Right renal pelvis (tissue), 4 donors: Measurements from ENCODE around the gene TMEM63B. TPM values are rescaled to one million over a fixed set of nuclear protein-coding genes. Genes with fewer than 3 reads are reported as not detected.

Experiments
- polyA plus RNA-seq, 4 donors: library from polyadenylated mRNA; unstranded; fragments of 120-200 nt; gene quantifications; one replicate each; pipeline ENCODE4 v1.2.1, GENCODE V29; 2013; ENCODE audit not compliant: insufficient read length in 4 of 4

TMEM63B gene
- polyA plus RNA-seq, 4 donors = 29.9 to 35.4 (median 33.4) TPM

Other genes with a start within 250 kb of the TMEM63B start
- gene MRPL14, start 102 bp upstream of the TMEM63B start, polyA plus RNA-seq = 10 to 100 TPM; 35.8 to 50.7 (median 41.6) TPM
- under 1 TPM; 0.14 to 0.21 (median 0.16) TPM for gene CAPN11, start 31.3 kb downstream of the TMEM63B start, polyA plus RNA-seq
- under 1 TPM; 0.60 to 0.78 (median 0.77) TPM for gene MYMX, start 89.4 kb downstream of the TMEM63B start, polyA plus RNA-seq
- 10 to 100 TPM; 32.6 to 38.7 (median 37.0) TPM for gene SLC29A1, start 96.0 kb downstream of the TMEM63B start, polyA plus RNA-seq
- 1,000 to 10,000 TPM; 1,195 to 1,243 (median 1,222) TPM for gene HSP90AB1, start 119.5 kb downstream of the TMEM63B start, polyA plus RNA-seq
- 10 to 100 TPM; 53.1 to 62.2 (median 57.4) TPM for gene SLC35B2, start 130.0 kb downstream of the TMEM63B start, polyA plus RNA-seq
- 10 to 100 TPM in 3 of 4 donors, 1 to 10 TPM in 1; 9.8 to 12.9 (median 11.0) TPM for gene NFKBIE, start 138.0 kb downstream of the TMEM63B start, polyA plus RNA-seq
- under 1 TPM; 0.42 to 0.84 (median 0.64) TPM for gene TMEM151B, start 142.9 kb downstream of the TMEM63B start, polyA plus RNA-seq
- 10 to 100 TPM; 12.7 to 17.3 (median 14.4) TPM for gene AARS2, start 185.8 kb downstream of the TMEM63B start, polyA plus RNA-seq
- gene SPATS1, start 215.1 kb downstream of the TMEM63B start, polyA plus RNA-seq = not detected